Activated CD8-positive, alpha-beta T cell treated with anti-CD3 and anti-CD28 coated beads for 36 hours (primary cell): ENCODE data around the gene FBXL19. TPM values are rescaled to one million over a fixed set of nuclear protein-coding genes. Genes with fewer than 3 reads are reported as not detected.

Source experiments
- ATAC-seq: fragments of 200-7000 bp; cut with Tn5 transposase; one replicate; pipeline ENCODE4 v1.10.0; 2021; ENCODE audit warnings: mild to moderate bottlenecking, moderate library complexity
- CTCF ChIA-PET: fragments of 350-600 bp; sonication (Branson Sonifier 250); formaldehyde crosslinking; loops from one replicate; lab custom pipeline; 2021; ENCODE audit warnings: antibody characterized with exemption; lab: Charles Lee
- POLR2A ChIA-PET: fragments of 350-600 bp; sonication (Branson Sonifier 250); formaldehyde crosslinking; loops from one replicate; lab custom pipeline; 2021; ENCODE audit warnings: antibody characterized with exemption; lab: Charles Lee
- DNase-seq: peaks from one replicate; pipeline ENCODE4 v3.0.0-alpha.2; 2020
- H3K27ac Mint-ChIP-seq: one replicate; pipeline ENCODE4 v1.8.0; 2021; ENCODE audit warnings: mild to moderate bottlenecking, mixed read lengths
- H3K27me3 Mint-ChIP-seq: one replicate; pipeline ENCODE4 v1.8.0; 2021; ENCODE audit warnings: mixed read lengths
- H3K36me3 Mint-ChIP-seq: one replicate; pipeline ENCODE4 v1.8.0; 2021; ENCODE audit warnings: low read depth, mixed read lengths
- H3K4me1 Mint-ChIP-seq: one replicate; pipeline ENCODE4 v1.8.0; 2021; ENCODE audit warnings: low read depth, mixed read lengths
- H3K4me3 Mint-ChIP-seq: one replicate; pipeline ENCODE4 v1.8.0; 2021; ENCODE audit warnings: mild to moderate bottlenecking, moderate library complexity, mixed read lengths
- H3K9me3 Mint-ChIP-seq: one replicate; pipeline ENCODE4 v1.8.0; 2021; ENCODE audit warnings: mixed read lengths
- intact Hi-C: fragments of 100-400 bp; cut with micrococcal nuclease; formaldehyde crosslinking; loops from one replicate; pipeline ENCODE4 v1.10.0; 2022
- total RNA-seq, 2 experiments: library from RNA; stranded (reverse); gene quantifications; one replicate each; pipeline ENCODE4 v1.2.3, GENCODE V29; 2021
- TF ChIP-seq, protein P1 (sequence below): fragments of 200-600 bp; IDR thresholded peaks from one replicate; pipeline ENCODE4 v1.8.0; 2022; ENCODE audit warnings: antibody characterized with exemption, mild to moderate bottlenecking

Gene FBXL19
- total RNA-seq, 2 experiments from 2014 or later, result 21.1 to 22.0 TPM

GRCh38 chr16:30876867-30877266 lies 46.5 kb upstream of the FBXL19 start:
- peaks cover 39% of the 10 kb centered on the region for H3K4me1 Mint-ChIP-seq
- intact Hi-C loops, result no loop called here
- no peaks in the 10 kb centered on the region for H3K27me3 Mint-ChIP-seq
- CTCF ChIA-PET, result interaction anchor here (3.6 to 4.9 kb wide), 2 partner anchors 25 to 31 kb away, joined by 22 to 30 read pairs; no protein-coding TSS in a partner anchor
- POLR2A ChIA-PET, result interaction anchor here (1.0 to 4.6 kb wide), 6 partner anchors 9 to 106 kb away, joined by 3 to 64 read pairs (median 8); partner anchors contain the start of genes BCL7C and CTF1
- DNase-seq (no peak), ATAC-seq (no peak)
- H3K27ac Mint-ChIP-seq, result peak overlapping the region; percentile 99
- peak overlapping the region; percentile 98 for H3K4me3 Mint-ChIP-seq
- peaks cover 30% of the 10 kb centered on the region for H3K36me3 Mint-ChIP-seq
- TF ChIP-seq, protein P1, sequence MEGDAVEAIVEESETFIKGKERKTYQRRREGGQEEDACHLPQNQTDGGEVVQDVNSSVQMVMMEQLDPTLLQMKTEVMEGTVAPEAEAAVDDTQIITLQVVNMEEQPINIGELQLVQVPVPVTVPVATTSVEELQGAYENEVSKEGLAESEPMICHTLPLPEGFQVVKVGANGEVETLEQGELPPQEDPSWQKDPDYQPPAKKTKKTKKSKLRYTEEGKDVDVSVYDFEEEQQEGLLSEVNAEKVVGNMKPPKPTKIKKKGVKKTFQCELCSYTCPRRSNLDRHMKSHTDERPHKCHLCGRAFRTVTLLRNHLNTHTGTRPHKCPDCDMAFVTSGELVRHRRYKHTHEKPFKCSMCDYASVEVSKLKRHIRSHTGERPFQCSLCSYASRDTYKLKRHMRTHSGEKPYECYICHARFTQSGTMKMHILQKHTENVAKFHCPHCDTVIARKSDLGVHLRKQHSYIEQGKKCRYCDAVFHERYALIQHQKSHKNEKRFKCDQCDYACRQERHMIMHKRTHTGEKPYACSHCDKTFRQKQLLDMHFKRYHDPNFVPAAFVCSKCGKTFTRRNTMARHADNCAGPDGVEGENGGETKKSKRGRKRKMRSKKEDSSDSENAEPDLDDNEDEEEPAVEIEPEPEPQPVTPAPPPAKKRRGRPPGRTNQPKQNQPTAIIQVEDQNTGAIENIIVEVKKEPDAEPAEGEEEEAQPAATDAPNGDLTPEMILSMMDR, result no peak
- no peaks in the 10 kb centered on the region for H3K9me3 Mint-ChIP-seq

GRCh38 chr16:30882429-30883310 lies 40.7 kb upstream of the FBXL19 start:
- POLR2A ChIA-PET, result interaction anchor here (1.0 to 2.5 kb wide), 2 partner anchors 11 to 15 kb away, joined by 3 to 7 read pairs; partner anchors contain the start of gene BCL7C
- CTCF ChIA-PET, result interaction anchor here (1.5 kb wide), 1 partner anchor 38 kb away, joined by 5 read pairs; no protein-coding TSS in a partner anchor
- TF ChIP-seq, protein P1, result no peak
- Mint-ChIP-seq H3K4me1 (peaks cover 32% of the 10 kb centered on the region), H3K27me3 (no peaks in the 10 kb centered on the region), H3K4me3 (no peak overlapping the region), H3K9me3 (no peaks in the 10 kb centered on the region), H3K36me3 (peaks cover 39% of the 10 kb centered on the region), H3K27ac (peak overlapping the region; percentile 86)
- DNase-seq (no peak), ATAC-seq (peak; percentile 54)
- intact Hi-C loops, result no loop called here

- Mint-ChIP-seq H3K27ac (peak overlapping the region; percentile 35), H3K9me3 (no peaks in the 10 kb centered on the region), H3K4me1 (peaks cover 33% of the 10 kb centered on the region), H3K4me3 (no peak overlapping the region), H3K36me3 (peaks cover 39% of the 10 kb centered on the region), H3K27me3 (no peaks in the 10 kb centered on the region)
- TF ChIP-seq, protein P1, result no peak
- ChIA-PET POLR2A (interaction anchor here (0.8 to 2.5 kb wide), 4 partner anchors 8 to 183 kb away, joined by 3 to 11 read pairs (median 5); partner anchors contain the start of gene BCL7C), CTCF (interaction anchor here (0.6 kb wide), 1 partner anchor 16 kb away, joined by 3 read pairs; no protein-coding TSS in a partner anchor)
- peak; percentile 48 for ATAC-seq
- intact Hi-C loops, result no loop called here
- no peak for DNase-seq
Measured at GRCh38 chr16:30884760-30885159, 38.6 kb upstream of the FBXL19 start.

GRCh38 chr16:30885196-30885595 lies 38.2 kb upstream of the FBXL19 start:
- ChIA-PET CTCF (interaction anchor here (0.6 kb wide), 1 partner anchor 15 kb away, joined by 3 read pairs; no protein-coding TSS in a partner anchor), POLR2A (interaction anchor here (0.8 to 2.5 kb wide), 4 partner anchors 8 to 183 kb away, joined by 3 to 11 read pairs (median 5); partner anchors contain the start of gene BCL7C)
- Mint-ChIP-seq H3K4me3 (no peak overlapping the region), H3K4me1 (peaks cover 33% of the 10 kb centered on the region), H3K36me3 (peaks cover 41% of the 10 kb centered on the region), H3K27me3 (no peaks in the 10 kb centered on the region), H3K27ac (peak overlapping the region; percentile 35), H3K9me3 (no peaks in the 10 kb centered on the region)
- no peak for ATAC-seq
- intact Hi-C loops, result no loop called here
- TF ChIP-seq, protein P1, result no peak
- DNase-seq, result no peak
